Fibroblast of skin of right biceps (primary cell): ENCODE results near the gene COPS8.
A peak's percentile ranks its signal among the peaks of the same experiment; 100 is the strongest.

Experiments
- DNase-seq: peaks from one replicate; pipeline ENCODE4 v3.0.0-alpha.2; 2013

COPS8 gene

GRCh38 chr2:237085248-237086221 lies at the start of gene COPS8:
Gene COPS8, plus strand, starts transcription at chr2:237085889. Its CDS starts 76 bp downstream, at chr2:237085965.
- peak; percentile 95 for DNase-seq

GRCh38 chr2:237039301-237040031 lies 46.2 kb upstream of the COPS8 start:
- no peak for DNase-seq

GRCh38 chr2:237041231-237041630 lies 44.5 kb upstream of the COPS8 start:
- no peak for DNase-seq

GRCh38 chr2:237042101-237042500 lies 43.6 kb upstream of the COPS8 start:
- no peak for DNase-seq

GRCh38 chr2:237043866-237044265 lies 41.8 kb upstream of the COPS8 start:
- no peak for DNase-seq

- DNase-seq, result peak; percentile 26
Observed at GRCh38 chr2:237044281-237044680, 41.4 kb upstream of the COPS8 start.

- peak; percentile 89 for DNase-seq
Observed at GRCh38 chr2:237045449-237045848, 40.2 kb upstream of the COPS8 start.

GRCh38 chr2:237048595-237048994 lies 37.1 kb upstream of the COPS8 start:
- no peak for DNase-seq

GRCh38 chr2:237051861-237052260 lies 33.8 kb upstream of the COPS8 start:
- DNase-seq, result no peak

GRCh38 chr2:237053066-237053465 lies 32.6 kb upstream of the COPS8 start:
- DNase-seq, result peak; percentile 39

- no peak for DNase-seq
Observed at GRCh38 chr2:237055386-237056100, 30.1 kb upstream of the COPS8 start.

- no peak for DNase-seq
Observed at GRCh38 chr2:237056287-237056875, 29.3 kb upstream of the COPS8 start.

- DNase-seq, result no peak
Observed at GRCh38 chr2:237057107-237057506, 28.6 kb upstream of the COPS8 start.

- no peak for DNase-seq
Observed at GRCh38 chr2:237057893-237058300, 27.8 kb upstream of the COPS8 start.

- no peak for DNase-seq
Observed at GRCh38 chr2:237058423-237058822, 27.3 kb upstream of the COPS8 start.

GRCh38 chr2:237059155-237059875 lies 26.4 kb upstream of the COPS8 start:
- no peak for DNase-seq

GRCh38 chr2:237060534-237061312 lies 25.0 kb upstream of the COPS8 start:
- DNase-seq, result peak; percentile 73

GRCh38 chr2:237061356-237061755 lies 24.3 kb upstream of the COPS8 start:
- no peak for DNase-seq

- DNase-seq, result peak; percentile 63
Observed at GRCh38 chr2:237062585-237062984, 23.1 kb upstream of the COPS8 start.

- DNase-seq, result no peak
Observed at GRCh38 chr2:237064203-237065070, 21.3 kb upstream of the COPS8 start.
